ENCODE measurements around the gene FOXP1. TPM values are rescaled to one million over a fixed set of nuclear protein-coding genes. Genes with fewer than 3 reads are reported as not detected.

Gene FOXP1
- total RNA-seq, 1 experiment from 2014 or later, result 2.9 TPM

DNA sequence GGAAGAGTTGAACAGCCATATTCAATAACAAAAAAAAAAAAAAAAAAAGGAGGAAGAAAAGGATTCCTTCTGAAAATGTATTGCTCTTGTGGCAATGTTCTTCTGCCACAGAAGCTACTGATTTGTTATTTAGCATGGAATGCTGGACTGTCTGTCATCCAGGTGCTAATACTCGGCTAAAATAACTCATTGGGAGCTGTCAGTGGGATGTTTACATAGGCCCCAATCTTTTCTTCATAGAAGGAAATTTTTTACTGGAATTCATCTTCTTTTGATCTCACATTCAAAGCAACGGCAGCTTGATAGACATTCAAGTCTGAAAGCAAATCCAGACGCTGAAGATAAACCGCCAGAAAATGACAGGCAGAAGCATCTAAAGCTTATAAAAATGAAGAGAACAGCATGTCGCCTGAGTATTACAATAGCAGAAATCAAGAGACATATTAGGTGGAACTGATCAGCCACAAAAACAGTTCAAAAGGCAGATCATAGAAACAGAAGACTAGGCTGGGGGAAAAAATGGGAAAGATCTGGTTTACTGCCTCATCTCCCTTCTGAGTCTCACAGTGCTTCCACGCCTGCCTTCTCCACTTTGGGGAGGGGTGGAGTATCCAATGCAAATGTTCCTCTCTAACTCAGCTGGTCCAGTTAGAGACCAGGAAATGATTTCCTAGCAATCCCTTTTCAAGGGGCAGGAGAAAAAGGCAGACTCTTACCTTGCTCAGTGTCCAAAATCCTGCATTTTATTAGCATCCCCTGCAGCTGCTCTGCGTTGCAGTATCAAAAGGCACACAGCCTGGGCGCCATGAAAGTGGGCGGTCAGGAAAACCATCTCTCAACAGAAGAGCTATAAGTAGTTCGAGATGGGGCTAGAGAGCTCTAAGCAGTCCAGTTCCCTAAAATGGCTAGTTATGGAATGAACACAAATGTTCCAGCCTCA, 451.9 kb downstream of the FOXP1 start:
- in situ Hi-C loops (cut with HindIII; ENCODE audit: low pct_unique_long_range_greater_than_20kb, low sequenced_read_pairs) (no loop called here), intact Hi-C loops (cut with micrococcal nuclease; ENCODE audit: unreplicated experiment) (no loop called here)
- BruUV-seq (replicated peaks), result no TSS peak
- Histone ChIP-seq H3K9me3 (ENCODE audit: control insufficient read depth, insufficient read depth, low read depth, low read length) (no peaks in the 10 kb centered on the region), H3K27ac (ENCODE audit: low read length) (no peak overlapping the region), H3K36me3 (ENCODE audit: control insufficient read depth, insufficient read depth, low read length) (no peaks in the 10 kb centered on the region), H3K4me1 (ENCODE audit: control insufficient read depth, insufficient read depth, low read length) (no peaks in the 10 kb centered on the region; the same call in 1 of the 2 replicates), H3K4me3 (ENCODE audit: low read depth in 2 of 2, low read length in 2 of 2) (no peak overlapping the region), H3K27me3 (ENCODE audit: control insufficient read depth, insufficient read depth, low read length) (no peaks in the 10 kb centered on the region; the same call in none of the 2 replicates)
- ATAC-seq, result no peak
- POLR2A ChIA-PET, result no interaction called here
- CTCF ChIA-PET, result no interaction called here
- no peak for DNase-seq (ENCODE audit: low read depth, low spot score)
- TF ChIP-seq, protein P1, sequence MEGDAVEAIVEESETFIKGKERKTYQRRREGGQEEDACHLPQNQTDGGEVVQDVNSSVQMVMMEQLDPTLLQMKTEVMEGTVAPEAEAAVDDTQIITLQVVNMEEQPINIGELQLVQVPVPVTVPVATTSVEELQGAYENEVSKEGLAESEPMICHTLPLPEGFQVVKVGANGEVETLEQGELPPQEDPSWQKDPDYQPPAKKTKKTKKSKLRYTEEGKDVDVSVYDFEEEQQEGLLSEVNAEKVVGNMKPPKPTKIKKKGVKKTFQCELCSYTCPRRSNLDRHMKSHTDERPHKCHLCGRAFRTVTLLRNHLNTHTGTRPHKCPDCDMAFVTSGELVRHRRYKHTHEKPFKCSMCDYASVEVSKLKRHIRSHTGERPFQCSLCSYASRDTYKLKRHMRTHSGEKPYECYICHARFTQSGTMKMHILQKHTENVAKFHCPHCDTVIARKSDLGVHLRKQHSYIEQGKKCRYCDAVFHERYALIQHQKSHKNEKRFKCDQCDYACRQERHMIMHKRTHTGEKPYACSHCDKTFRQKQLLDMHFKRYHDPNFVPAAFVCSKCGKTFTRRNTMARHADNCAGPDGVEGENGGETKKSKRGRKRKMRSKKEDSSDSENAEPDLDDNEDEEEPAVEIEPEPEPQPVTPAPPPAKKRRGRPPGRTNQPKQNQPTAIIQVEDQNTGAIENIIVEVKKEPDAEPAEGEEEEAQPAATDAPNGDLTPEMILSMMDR (IDR thresholded peaks at IDR 0.05), result no peak
- TF ChIP-seq POLR2AphosphoS5 (IDR thresholded peaks at IDR 0.05; ENCODE audit: low read depth, low read length), result no peak
- TF ChIP-seq TCF7L2 (IDR thresholded peaks at IDR 0.05; ENCODE audit: low read depth, low read length), result no peak
- no peak for TF ChIP-seq SIN3A (IDR thresholded peaks at IDR 0.05; ENCODE audit: borderline replicate concordance, insufficient read depth, low read depth, low read length)
- TF ChIP-seq, protein P2, sequence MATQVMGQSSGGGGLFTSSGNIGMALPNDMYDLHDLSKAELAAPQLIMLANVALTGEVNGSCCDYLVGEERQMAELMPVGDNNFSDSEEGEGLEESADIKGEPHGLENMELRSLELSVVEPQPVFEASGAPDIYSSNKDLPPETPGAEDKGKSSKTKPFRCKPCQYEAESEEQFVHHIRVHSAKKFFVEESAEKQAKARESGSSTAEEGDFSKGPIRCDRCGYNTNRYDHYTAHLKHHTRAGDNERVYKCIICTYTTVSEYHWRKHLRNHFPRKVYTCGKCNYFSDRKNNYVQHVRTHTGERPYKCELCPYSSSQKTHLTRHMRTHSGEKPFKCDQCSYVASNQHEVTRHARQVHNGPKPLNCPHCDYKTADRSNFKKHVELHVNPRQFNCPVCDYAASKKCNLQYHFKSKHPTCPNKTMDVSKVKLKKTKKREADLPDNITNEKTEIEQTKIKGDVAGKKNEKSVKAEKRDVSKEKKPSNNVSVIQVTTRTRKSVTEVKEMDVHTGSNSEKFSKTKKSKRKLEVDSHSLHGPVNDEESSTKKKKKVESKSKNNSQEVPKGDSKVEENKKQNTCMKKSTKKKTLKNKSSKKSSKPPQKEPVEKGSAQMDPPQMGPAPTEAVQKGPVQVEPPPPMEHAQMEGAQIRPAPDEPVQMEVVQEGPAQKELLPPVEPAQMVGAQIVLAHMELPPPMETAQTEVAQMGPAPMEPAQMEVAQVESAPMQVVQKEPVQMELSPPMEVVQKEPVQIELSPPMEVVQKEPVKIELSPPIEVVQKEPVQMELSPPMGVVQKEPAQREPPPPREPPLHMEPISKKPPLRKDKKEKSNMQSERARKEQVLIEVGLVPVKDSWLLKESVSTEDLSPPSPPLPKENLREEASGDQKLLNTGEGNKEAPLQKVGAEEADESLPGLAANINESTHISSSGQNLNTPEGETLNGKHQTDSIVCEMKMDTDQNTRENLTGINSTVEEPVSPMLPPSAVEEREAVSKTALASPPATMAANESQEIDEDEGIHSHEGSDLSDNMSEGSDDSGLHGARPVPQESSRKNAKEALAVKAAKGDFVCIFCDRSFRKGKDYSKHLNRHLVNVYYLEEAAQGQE (IDR thresholded peaks at IDR 0.05; ENCODE audit: insufficient read depth in 1 of 2, low read depth in 2 of 2, low read length in 1 of 2), result no peak

DNA sequence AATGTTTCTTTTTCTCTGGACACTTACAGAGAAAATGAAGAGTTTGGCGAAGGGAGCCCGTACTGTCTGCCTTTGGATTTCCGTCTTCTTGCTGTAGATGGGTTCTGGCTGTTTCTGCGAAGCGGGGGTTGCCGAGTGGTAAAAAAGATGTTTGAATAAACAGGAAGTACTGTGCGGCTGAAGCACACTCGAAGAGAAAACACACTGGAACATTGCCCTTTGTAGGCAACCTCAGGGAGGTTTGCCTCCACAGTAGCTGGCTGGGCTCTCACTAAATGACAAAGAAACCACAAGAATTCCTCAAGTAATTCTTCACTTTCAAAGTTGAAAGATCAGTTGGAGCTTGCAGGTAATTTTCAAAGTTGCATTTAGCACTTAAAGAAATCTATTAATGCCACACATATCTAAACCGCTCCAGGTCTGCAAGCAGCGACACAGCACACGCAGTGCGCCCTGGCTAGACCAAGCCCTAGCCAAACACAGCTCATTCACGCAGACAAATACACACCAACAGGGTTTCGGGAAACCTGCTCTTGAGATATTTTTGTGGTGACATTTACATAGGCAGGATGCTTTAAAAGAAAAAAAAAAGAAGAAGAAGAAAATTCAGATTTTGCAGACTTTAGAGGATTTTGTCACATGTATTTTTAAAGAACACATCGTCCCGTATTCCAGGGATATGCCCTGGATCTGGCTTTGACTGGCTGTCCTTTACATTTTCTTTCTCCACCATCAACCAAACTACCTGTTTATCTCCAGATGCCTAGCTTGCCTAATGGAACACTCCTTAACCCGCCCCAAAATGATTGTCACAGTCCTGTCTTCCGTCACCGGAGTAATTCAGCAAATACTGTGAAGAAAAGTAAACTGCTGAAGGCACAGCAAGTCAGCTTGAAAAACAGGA, 452.8 kb downstream of the FOXP1 start:
- Histone ChIP-seq H3K9me3 (ENCODE audit: control insufficient read depth, insufficient read depth, low read depth, low read length) (no peaks in the 10 kb centered on the region), H3K4me1 (ENCODE audit: control insufficient read depth, insufficient read depth, low read length) (no peaks in the 10 kb centered on the region; the same call in 1 of the 2 replicates), H3K4me3 (ENCODE audit: low read depth in 2 of 2, low read length in 2 of 2) (peak overlapping the region; percentile 24 to 50), H3K27ac (ENCODE audit: low read length) (no peak overlapping the region), H3K36me3 (ENCODE audit: control insufficient read depth, insufficient read depth, low read length) (no peaks in the 10 kb centered on the region), H3K27me3 (ENCODE audit: control insufficient read depth, insufficient read depth, low read length) (no peaks in the 10 kb centered on the region; the same call in none of the 2 replicates)
- ChIA-PET CTCF (no interaction called here), POLR2A (no interaction called here)
- intact Hi-C loops (cut with micrococcal nuclease; ENCODE audit: unreplicated experiment), result no loop called here
- ATAC-seq, result no peak
- BruUV-seq (replicated peaks), result no TSS peak
- TF ChIP-seq, protein P2 (IDR thresholded peaks at IDR 0.05; ENCODE audit: insufficient read depth in 1 of 2, low read depth in 2 of 2, low read length in 1 of 2), result no peak
- TF ChIP-seq POLR2AphosphoS5 (IDR thresholded peaks at IDR 0.05; ENCODE audit: low read depth, low read length) (no peak), TCF7L2 (IDR thresholded peaks at IDR 0.05; ENCODE audit: low read depth, low read length) (no peak), SIN3A (IDR thresholded peaks at IDR 0.05; ENCODE audit: borderline replicate concordance, insufficient read depth, low read depth, low read length) (no peak)
- TF ChIP-seq, protein P1 (IDR thresholded peaks at IDR 0.05), result no peak
- DNase-seq (ENCODE audit: low read depth, low spot score), result no peak
- in situ Hi-C loops (cut with HindIII; ENCODE audit: low pct_unique_long_range_greater_than_20kb, low sequenced_read_pairs), result no loop called here

Measured in Panc1 (cell line).